Brain microvascular endothelial cell (primary cell): ENCODE results near the gene CAMTA1.

Experiments used
- DNase-seq: peaks from one replicate; pipeline ENCODE4 v3.0.0-alpha.2; 2020
- H3K27ac ChIP-seq: fragments of 250-450 bp; sonication (Bioruptor Pico); 2 replicates; pipeline ENCODE4 v1.5.1; 2020; ENCODE audit warnings: mild to moderate bottlenecking, moderate library complexity
- H3K27me3 ChIP-seq: fragments of 250-450 bp; sonication (Bioruptor Pico); replicated peaks from 2 replicates; pipeline ENCODE4 v1.5.1; 2020; ENCODE audit warnings: mild to moderate bottlenecking
- H3K36me3 ChIP-seq: fragments of 250-450 bp; sonication (Bioruptor Pico); replicated peaks from 2 replicates; pipeline ENCODE4 v1.5.1; 2020; ENCODE audit warnings: mild to moderate bottlenecking
- H3K4me3 ChIP-seq: 2 replicates; pipeline ENCODE4 v1.5.1; 2011; ENCODE audit warnings: low read depth, mild to moderate bottlenecking, control low read depth, low read length, moderate library complexity
- CTCF ChIP-seq: IDR thresholded peaks from 2 replicates; pipeline ENCODE4 v1.5.1; 2011; ENCODE audit warnings: low read depth, mild to moderate bottlenecking, moderate library complexity, low read length, control low read depth, inconsistent platforms; ENCODE audit errors: missing control alignments
- in situ Hi-C: cut with HindIII; loops from 2 replicates; pipeline ENCODE4 v1.10.0; 2017; ENCODE audit warnings: low sequenced_read_pairs, low pct_ligation_motif_present

CAMTA1 gene

GRCh38 chr1:7209336-7209735 is 424.1 kb downstream of the CAMTA1 start:
- in situ Hi-C loops = loop anchor here (25.0 kb wide), 1 partner anchor 497 kb away; the partner anchor contains the start of gene DNAJC11

GRCh38 chr1:7218210-7218832 is 433.1 kb downstream of the CAMTA1 start:
- peak; percentile 48 for DNase-seq
- in situ Hi-C loops = loop anchor here (25.0 kb wide), 1 partner anchor 506 kb away; the partner anchor contains the start of gene DNAJC11
- no peak overlapping the region for H3K27ac ChIP-seq
- H3K27me3 ChIP-seq = no peaks in the 10 kb centered on the region
- TF ChIP-seq CTCF = peak; percentile 81
- no peak overlapping the region for H3K4me3 ChIP-seq
- no peaks in the 10 kb centered on the region for H3K36me3 ChIP-seq

More at GRCh38 chr1:7209336-7209735, 424.1 kb downstream of the CAMTA1 start:
- TF ChIP-seq CTCF = no peak
- Histone ChIP-seq H3K27me3 (no peaks in the 10 kb centered on the region), H3K27ac (no peak overlapping the region), H3K4me3 (no peak overlapping the region), H3K36me3 (no peaks in the 10 kb centered on the region)
- DNase-seq = no peak

GRCh38 chr1:7219031-7219430 is 433.8 kb downstream of the CAMTA1 start:
- no peak overlapping the region for H3K27ac ChIP-seq
- no peaks in the 10 kb centered on the region for H3K27me3 ChIP-seq
- H3K36me3 ChIP-seq = no peaks in the 10 kb centered on the region
- no peak for TF ChIP-seq CTCF
- in situ Hi-C loops = loop anchor here (25.0 kb wide), 1 partner anchor 507 kb away; the partner anchor contains the start of gene DNAJC11
- no peak for DNase-seq
- no peak overlapping the region for H3K4me3 ChIP-seq

GRCh38 chr1:7220007-7220406 is 434.8 kb downstream of the CAMTA1 start:
- no peaks in the 10 kb centered on the region for H3K27me3 ChIP-seq
- DNase-seq = peak; percentile 75
- no peak overlapping the region for H3K4me3 ChIP-seq
- H3K27ac ChIP-seq = peak overlapping the region; percentile 54
- in situ Hi-C loops = loop anchor here (25.0 kb wide), 1 partner anchor 508 kb away; the partner anchor contains the start of gene DNAJC11
- no peaks in the 10 kb centered on the region for H3K36me3 ChIP-seq
- TF ChIP-seq CTCF = no peak

- Histone ChIP-seq H3K27ac (no peak overlapping the region), H3K36me3 (no peaks in the 10 kb centered on the region), H3K27me3 (no peaks in the 10 kb centered on the region), H3K4me3 (no peak overlapping the region)
- in situ Hi-C loops = loop anchor here (25.0 kb wide), 1 partner anchor 508 kb away; the partner anchor contains the start of gene DNAJC11
- DNase-seq = no peak
- TF ChIP-seq CTCF = no peak
These were observed 435.5 kb downstream of the CAMTA1 start for GRCh38 chr1:7220712-7221252.
